Neural crest cell (in vitro differentiated cells): ENCODE data around the gene TAAR9. TPM values are rescaled to one million over a fixed set of nuclear protein-coding genes. Genes with fewer than 3 reads are reported as not detected.

ENCODE experiments used
- DNase-seq: peaks from one replicate; pipeline ENCODE4 v3.0.0; 2021; ENCODE audit warnings: low read depth, mixed read lengths, low spot score
- H3K27ac Mint-ChIP-seq: one replicate; pipeline ENCODE4 v1.8.0; 2021; ENCODE audit warnings: mild to moderate bottlenecking, mixed read lengths; ENCODE audit not compliant: unreplicated experiment
- H3K27me3 Mint-ChIP-seq: 2 replicates; pipeline ENCODE4 v1.8.0; 2021; ENCODE audit warnings: low read depth, mild to moderate bottlenecking, mixed read lengths
- H3K36me3 Mint-ChIP-seq: 2 replicates; pipeline ENCODE4 v1.8.0; 2021; ENCODE audit warnings: low read depth, mild to moderate bottlenecking, mixed read lengths
- H3K4me1 Mint-ChIP-seq: 2 replicates; pipeline ENCODE4 v1.8.0; 2021; ENCODE audit warnings: mixed read lengths
- H3K4me3 Mint-ChIP-seq: one replicate; pipeline ENCODE4 v1.8.0; 2021; ENCODE audit warnings: mild to moderate bottlenecking, mixed read lengths
- H3K9me3 Mint-ChIP-seq: 2 replicates; pipeline ENCODE4 v1.8.0; 2021; ENCODE audit warnings: mixed read lengths
- CTCF ChIP-seq: fragments of 200-600 bp; sonication (generic); conservative IDR thresholded peaks from 2 replicates; pipeline ENCODE4 v1.5.0; 2021; ENCODE audit warnings: antibody characterized with exemption, mild to moderate bottlenecking
- total RNA-seq: library from RNA; stranded (reverse); gene quantifications from 2 replicates; pipeline ENCODE4 v1.2.1, GENCODE V29; 2021

TAAR9 gene
- total RNA-seq, 1 donor from 2014 or later: not detected

GRCh38 chr6:132569170-132569569 lies 31.1 kb downstream of the TAAR9 start:
- no peak overlapping the region for H3K27ac Mint-ChIP-seq

GRCh38 chr6:132570221-132570777 lies 32.2 kb downstream of the TAAR9 start, which contains the start of gene TAAR6:
Gene TAAR6 (plus strand): TSS chr6:132570322. CDS start chr6:132570322, 0 bp downstream.
- Mint-ChIP-seq H3K36me3 (no peaks in the 10 kb centered on the region), H3K27me3 (no peaks in the 10 kb centered on the region), H3K4me3 (no peak within 1 kb of the TSS), H3K27ac (no peak within 1 kb of the TSS), H3K9me3 (no peaks in the 10 kb centered on the region), H3K4me1 (peaks cover 14% of the 10 kb centered on the region)
- no peak for DNase-seq
- no peak for TF ChIP-seq CTCF

More at GRCh38 chr6:132569170-132569569, 31.1 kb downstream of the TAAR9 start:
- H3K9me3 Mint-ChIP-seq: no peaks in the 10 kb centered on the region
- DNase-seq: no peak
- no peak overlapping the region for H3K4me3 Mint-ChIP-seq
- no peaks in the 10 kb centered on the region for H3K36me3 Mint-ChIP-seq
- peaks cover 14% of the 10 kb centered on the region for H3K4me1 Mint-ChIP-seq
- no peak for TF ChIP-seq CTCF
- no peaks in the 10 kb centered on the region for H3K27me3 Mint-ChIP-seq

GRCh38 chr6:132571774-132572173 lies 33.7 kb downstream of the TAAR9 start:
- TF ChIP-seq CTCF: no peak
- Mint-ChIP-seq H3K4me3 (no peak overlapping the region), H3K27me3 (no peaks in the 10 kb centered on the region), H3K9me3 (no peaks in the 10 kb centered on the region), H3K27ac (no peak overlapping the region), H3K4me1 (peaks cover 14% of the 10 kb centered on the region), H3K36me3 (no peaks in the 10 kb centered on the region)
- no peak for DNase-seq

GRCh38 chr6:132584698-132585097 lies 46.6 kb downstream of the TAAR9 start:
- Mint-ChIP-seq H3K9me3 (no peaks in the 10 kb centered on the region), H3K4me3 (no peak overlapping the region), H3K36me3 (no peaks in the 10 kb centered on the region), H3K27ac (no peak overlapping the region), H3K4me1 (no peaks in the 10 kb centered on the region), H3K27me3 (no peaks in the 10 kb centered on the region)
- DNase-seq: no peak
- TF ChIP-seq CTCF: no peak

GRCh38 chr6:132587424-132587823 lies 49.3 kb downstream of the TAAR9 start:
- Mint-ChIP-seq H3K9me3 (no peaks in the 10 kb centered on the region), H3K4me3 (no peak overlapping the region), H3K36me3 (no peaks in the 10 kb centered on the region), H3K27ac (no peak overlapping the region), H3K4me1 (no peaks in the 10 kb centered on the region), H3K27me3 (no peaks in the 10 kb centered on the region)
- DNase-seq: no peak
- no peak for TF ChIP-seq CTCF

Other genes with a start within 250 kb of the TAAR9 start
- 83.6 and 89.4 TPM in 2 replicates for gene MOXD1, start 136.8 kb upstream of the TAAR9 start, total RNA-seq
- gene STX7, start 25.2 kb upstream of the TAAR9 start, total RNA-seq: 30.0 and 34.5 TPM in 2 replicates
- gene TAAR8, start 14.4 kb downstream of the TAAR9 start, total RNA-seq: not detected in 2 replicates
- not detected in 2 replicates for gene TAAR6, start 32.0 kb downstream of the TAAR9 start, total RNA-seq
- not detected in 2 replicates for gene TAAR5, start 51.5 kb downstream of the TAAR9 start, total RNA-seq
- gene TAAR2, start 86.0 kb downstream of the TAAR9 start, total RNA-seq: not detected in 2 replicates
- gene TAAR1, start 120.9 kb downstream of the TAAR9 start, total RNA-seq: not detected in 2 replicates
- not detected in 2 replicates for gene VNN1, start 175.8 kb downstream of the TAAR9 start, total RNA-seq
- gene VNN2, start 219.6 kb downstream of the TAAR9 start, total RNA-seq: not detected in 2 replicates